Neutrophil (primary cell): ENCODE results near the gene RIN3.

Experiments used
- H3K27ac ChIP-seq: fragments of 200-600 bp; sonication (generic); 2 replicates; pipeline ENCODE4 v1.5.1; 2016; ENCODE audit warnings: mild to moderate bottlenecking, moderate library complexity
- H3K27me3 ChIP-seq: fragments of 200-600 bp; sonication (generic); 2 replicates; pipeline ENCODE4 v1.6.0; 2016; ENCODE audit warnings: mild to moderate bottlenecking
- H3K36me3 ChIP-seq: fragments of 200-600 bp; sonication (generic); 2 replicates; pipeline ENCODE4 v1.5.1; 2017
- H3K4me1 ChIP-seq, 2 experiments: fragments of 200-600 bp in 1 of 2; sonication (generic) in 1 of 2; 1 replicate in 1 of 2; 2 replicates in 1 of 2; pipeline versions ENCODE4 v1.5.1 to v1.6.1; 2013 to 2016; ENCODE audit warnings: low read depth in 1 of 2, low read length in 1 of 2, mild to moderate bottlenecking in 1 of 2, moderate library complexity in 1 of 2; ENCODE audit not compliant: control insufficient read depth in 1 of 2, insufficient read depth in 1 of 2
- H3K4me3 ChIP-seq, 2 experiments: fragments of 200-600 bp in 1 of 2; sonication (generic) in 1 of 2; 1 replicate in 1 of 2; 2 replicates in 1 of 2; pipeline ENCODE4 v1.5.1; 2013 to 2016; ENCODE audit warnings: low read depth in 1 of 2, low read length in 1 of 2, mild to moderate bottlenecking in 1 of 2, moderate library complexity in 1 of 2
- H3K9me3 ChIP-seq: fragments of 200-600 bp; sonication (generic); 2 replicates; pipeline ENCODE4 v1.5.1; 2016
- TF ChIP-seq, protein P1 (sequence below): fragments of 200-600 bp; sonication (generic); IDR thresholded peaks from 2 replicates; pipeline ENCODE4 v1.5.1; 2016; ENCODE audit warnings: antibody characterized with exemption

The RIN3 gene

DNA sequence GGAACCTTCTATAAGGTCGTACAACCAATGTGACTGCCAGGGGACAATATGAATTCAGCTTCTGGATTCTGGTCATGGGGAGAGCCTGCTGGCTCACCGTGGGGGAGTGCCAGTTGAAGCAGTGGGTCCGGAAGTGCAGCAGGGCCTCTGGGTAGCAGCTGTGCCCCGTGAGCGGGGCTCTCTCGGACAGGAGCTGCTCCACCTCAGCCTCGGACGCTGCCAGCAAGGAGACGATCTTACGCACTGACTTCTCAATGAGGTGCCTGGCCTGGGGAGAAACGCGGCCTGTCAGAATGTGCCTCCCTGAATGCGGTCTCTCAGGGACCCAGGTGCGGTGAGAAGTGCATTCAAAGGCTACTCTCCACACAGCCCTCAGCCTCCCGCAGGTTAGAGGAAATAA, 192.8 kb downstream of the RIN3 start:
- Histone ChIP-seq H3K4me1 (peaks cover 26 to 27% of the 10 kb centered on the region in 2 experiments), H3K4me3 (no peak overlapping the region), H3K27ac (no peak overlapping the region), H3K27me3 (no peaks in the 10 kb centered on the region), H3K9me3 (no peaks in the 10 kb centered on the region), H3K36me3 (no peaks in the 10 kb centered on the region)
- TF ChIP-seq, protein P1, sequence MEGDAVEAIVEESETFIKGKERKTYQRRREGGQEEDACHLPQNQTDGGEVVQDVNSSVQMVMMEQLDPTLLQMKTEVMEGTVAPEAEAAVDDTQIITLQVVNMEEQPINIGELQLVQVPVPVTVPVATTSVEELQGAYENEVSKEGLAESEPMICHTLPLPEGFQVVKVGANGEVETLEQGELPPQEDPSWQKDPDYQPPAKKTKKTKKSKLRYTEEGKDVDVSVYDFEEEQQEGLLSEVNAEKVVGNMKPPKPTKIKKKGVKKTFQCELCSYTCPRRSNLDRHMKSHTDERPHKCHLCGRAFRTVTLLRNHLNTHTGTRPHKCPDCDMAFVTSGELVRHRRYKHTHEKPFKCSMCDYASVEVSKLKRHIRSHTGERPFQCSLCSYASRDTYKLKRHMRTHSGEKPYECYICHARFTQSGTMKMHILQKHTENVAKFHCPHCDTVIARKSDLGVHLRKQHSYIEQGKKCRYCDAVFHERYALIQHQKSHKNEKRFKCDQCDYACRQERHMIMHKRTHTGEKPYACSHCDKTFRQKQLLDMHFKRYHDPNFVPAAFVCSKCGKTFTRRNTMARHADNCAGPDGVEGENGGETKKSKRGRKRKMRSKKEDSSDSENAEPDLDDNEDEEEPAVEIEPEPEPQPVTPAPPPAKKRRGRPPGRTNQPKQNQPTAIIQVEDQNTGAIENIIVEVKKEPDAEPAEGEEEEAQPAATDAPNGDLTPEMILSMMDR: no peak

DNA sequence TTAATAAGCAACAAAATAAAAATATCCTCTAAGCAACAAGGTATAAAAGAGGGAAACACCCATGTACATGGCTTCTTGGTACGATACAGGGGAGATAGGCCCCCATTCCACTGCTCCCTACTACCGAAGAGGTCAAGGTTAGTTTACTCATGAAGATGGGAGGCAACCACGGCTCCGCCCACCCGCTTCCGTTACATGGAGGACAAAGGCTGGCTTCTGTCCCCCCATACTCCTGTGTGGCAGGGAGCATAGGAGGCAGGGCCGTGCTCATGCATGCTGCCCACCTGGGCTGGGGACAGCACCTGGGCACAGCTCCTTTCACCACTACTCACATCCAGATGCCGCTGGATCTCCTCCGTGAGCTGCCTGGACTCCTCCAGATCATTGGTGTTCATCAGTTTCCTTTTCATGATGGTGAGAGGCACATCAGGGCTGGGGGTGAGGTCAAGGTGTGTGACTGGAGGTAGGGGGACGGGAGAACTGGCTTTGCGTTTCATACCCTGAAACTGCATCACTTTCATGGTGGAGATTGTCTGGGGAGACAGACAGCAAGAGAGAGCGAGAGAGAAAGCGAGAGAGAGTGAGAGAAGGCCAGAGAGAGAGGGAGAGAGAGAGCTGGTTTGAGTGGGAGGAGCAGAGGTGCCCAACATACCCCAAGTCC, 195.9 kb downstream of the RIN3 start:
- Histone ChIP-seq H3K36me3 (no peaks in the 10 kb centered on the region), H3K27ac (no peak overlapping the region), H3K4me3 (no peak overlapping the region), H3K4me1 (peaks cover 7% of the 10 kb centered on the region in 2 experiments), H3K9me3 (no peaks in the 10 kb centered on the region), H3K27me3 (no peaks in the 10 kb centered on the region)
- TF ChIP-seq, protein P1: no peak

DNA sequence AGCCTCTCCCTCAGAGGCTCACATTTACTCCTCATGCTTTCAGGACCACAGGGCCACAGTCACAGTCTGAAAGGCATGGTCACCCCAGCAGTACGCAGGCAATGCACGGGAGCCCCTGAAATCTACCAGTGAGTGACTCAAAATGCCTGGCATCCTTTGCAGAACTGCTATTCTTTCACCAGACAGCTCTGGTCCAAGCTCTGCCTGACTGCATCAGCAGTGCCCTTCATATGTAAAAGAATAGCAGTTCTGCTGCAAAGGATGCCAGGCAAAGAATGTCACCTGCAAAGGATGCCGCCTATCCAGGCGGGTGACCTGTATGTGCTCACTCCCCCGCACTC, 196.4 kb downstream of the RIN3 start:
- peaks cover 2% of the 10 kb centered on the region in 2 experiments for H3K4me1 ChIP-seq
- TF ChIP-seq, protein P1: no peak
- H3K4me3 ChIP-seq: no peak overlapping the region
- H3K36me3 ChIP-seq: no peaks in the 10 kb centered on the region
- no peaks in the 10 kb centered on the region for H3K27me3 ChIP-seq
- no peak overlapping the region for H3K27ac ChIP-seq
- no peaks in the 10 kb centered on the region for H3K9me3 ChIP-seq

DNA sequence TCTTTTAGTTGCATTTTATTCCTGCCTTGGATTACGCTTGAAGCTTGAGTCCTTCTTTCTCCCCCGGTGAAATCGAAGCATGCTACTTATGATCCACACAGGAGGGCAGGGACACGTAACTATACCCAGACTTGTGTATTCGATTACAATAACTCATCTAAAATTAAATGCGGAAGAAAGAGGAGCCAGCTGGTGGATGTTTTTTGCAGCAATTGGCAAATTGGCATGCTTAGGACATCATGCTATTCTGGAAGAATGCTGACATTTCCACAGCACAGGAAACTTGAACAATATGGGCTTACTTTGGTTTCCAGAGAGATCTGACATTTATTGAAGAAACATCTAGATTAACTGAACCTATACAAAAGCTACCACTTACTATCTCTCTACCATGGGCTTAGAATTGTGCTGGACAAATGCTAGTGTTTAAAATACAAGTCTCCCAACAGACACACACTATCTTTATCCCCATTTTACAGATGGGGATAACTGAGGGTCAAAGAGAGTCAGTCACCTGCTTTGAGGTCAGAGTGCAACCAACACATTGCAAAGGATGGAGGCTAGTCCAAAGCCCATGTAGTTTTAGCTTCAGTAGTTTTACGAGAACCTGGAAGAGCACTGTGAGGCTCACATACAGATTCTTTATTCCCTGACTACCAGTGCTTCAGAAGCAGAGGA, 198.5 kb downstream of the RIN3 start:
- H3K9me3 ChIP-seq: no peaks in the 10 kb centered on the region
- no peaks in the 10 kb centered on the region for H3K4me1 ChIP-seq
- H3K4me3 ChIP-seq: no peak overlapping the region
- TF ChIP-seq, protein P1: no peak
- no peaks in the 10 kb centered on the region for H3K36me3 ChIP-seq
- no peak overlapping the region for H3K27ac ChIP-seq
- no peaks in the 10 kb centered on the region for H3K27me3 ChIP-seq

DNA sequence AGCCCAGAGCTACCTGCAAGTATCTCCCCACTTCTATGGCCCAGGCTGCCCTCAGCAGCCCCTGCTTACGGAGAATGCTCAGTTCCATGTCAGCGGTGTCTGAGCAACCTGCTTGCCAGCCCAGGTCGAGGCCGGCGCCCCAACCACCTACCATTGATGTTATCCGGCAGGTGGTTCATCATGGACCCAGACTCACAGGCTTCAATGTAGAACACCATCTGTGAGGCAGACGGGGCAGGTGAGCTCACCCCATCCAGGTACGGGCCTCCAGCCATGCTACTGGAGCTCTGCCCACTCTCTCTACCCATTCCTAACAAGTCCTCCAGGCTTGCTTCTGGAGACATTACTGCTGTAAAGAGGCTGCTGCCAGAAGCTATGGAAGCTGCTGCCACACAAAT, 199.1 kb downstream of the RIN3 start:
- H3K4me1 ChIP-seq: no peaks in the 10 kb centered on the region
- TF ChIP-seq, protein P1: no peak

More for the DNA sequence above, 199.1 kb downstream of the RIN3 start:
- no peaks in the 10 kb centered on the region for H3K9me3 ChIP-seq
- H3K27me3 ChIP-seq: no peaks in the 10 kb centered on the region
- no peak overlapping the region for H3K27ac ChIP-seq
- H3K36me3 ChIP-seq: no peaks in the 10 kb centered on the region
- H3K4me3 ChIP-seq: no peak overlapping the region
